OCI-LY1 (cell line): ENCODE results near the gene FAP.

Experiments used
- H2AFZ ChIP-seq: fragments of 200-600 bp; sonication (generic), shearing (Covaris generic); 2 replicates; pipeline ENCODE4 v1.6.0; 2014; ENCODE audit warnings: antibody characterized with exemption, mild to moderate bottlenecking, low read length
- H3F3A ChIP-seq: fragments of 200-600 bp; sonication (generic), shearing (Covaris generic); 2 replicates; pipeline ENCODE4 v1.6.0; 2014; ENCODE audit warnings: mild to moderate bottlenecking, antibody characterized with exemption, low read length, moderate library complexity; ENCODE audit not compliant: insufficient read depth
- H3K27ac ChIP-seq: fragments of 200-600 bp; sonication (generic); 2 replicates; pipeline ENCODE4 v1.5.1; 2014; ENCODE audit warnings: low read length, mixed run types, mild to moderate bottlenecking, low read depth; ENCODE audit not compliant: poor library complexity, severe bottlenecking
- H3K27me3 ChIP-seq: fragments of 200-600 bp; sonication (generic); 2 replicates; pipeline ENCODE4 v1.6.0; 2014; ENCODE audit warnings: antibody characterized with exemption, mild to moderate bottlenecking, low read length, moderate library complexity; ENCODE audit not compliant: insufficient read depth
- H3K36me3 ChIP-seq: fragments of 200-600 bp; sonication (generic); 2 replicates; pipeline ENCODE4 v1.6.1; 2014; ENCODE audit warnings: mild to moderate bottlenecking, antibody characterized with exemption, low read length, moderate library complexity, mixed read lengths; ENCODE audit not compliant: insufficient read depth
- H3K4me1 ChIP-seq: fragments of 200-600 bp; sonication (generic); 2 replicates; pipeline ENCODE4 v1.5.1; 2014; ENCODE audit warnings: mild to moderate bottlenecking, low read length, moderate library complexity; ENCODE audit not compliant: insufficient read depth, severe bottlenecking
- H3K4me2 ChIP-seq: fragments of 200-600 bp; sonication (generic), shearing (Covaris generic); 2 replicates; pipeline ENCODE4 v1.6.1; 2014; ENCODE audit warnings: low read length
- H3K4me3 ChIP-seq: fragments of 200-600 bp; sonication (generic); 2 replicates; pipeline ENCODE4 v1.5.1; 2014; ENCODE audit warnings: low read length, low read depth, mild to moderate bottlenecking, mixed read lengths; ENCODE audit not compliant: poor library complexity, severe bottlenecking
- H3K79me2 ChIP-seq: fragments of 200-600 bp; shearing (Covaris generic); 2 replicates; pipeline ENCODE4 v1.6.1; 2016; ENCODE audit warnings: mixed run types, low read length, mixed read lengths; ENCODE audit not compliant: insufficient read depth
- H3K9ac ChIP-seq: fragments of 200-600 bp; sonication (generic), shearing (Covaris generic); 2 replicates; pipeline ENCODE4 v1.6.1; 2014; ENCODE audit warnings: mild to moderate bottlenecking, low read length, mixed read lengths
- H3K9me2 ChIP-seq: fragments of 200-600 bp; sonication (generic), shearing (Covaris generic); 2 replicates; pipeline ENCODE4 v1.6.1; 2014; ENCODE audit warnings: low read depth, mild to moderate bottlenecking, low read length, mixed read lengths
- H3K9me3 ChIP-seq: fragments of 200-600 bp; shearing (Covaris generic); 2 replicates; pipeline ENCODE4 v1.6.1; 2014; ENCODE audit warnings: low read length, mixed read lengths
- H4K20me1 ChIP-seq: fragments of 200-600 bp; sonication (generic), shearing (Covaris generic); 2 replicates; pipeline ENCODE4 v1.6.0; 2016; ENCODE audit warnings: mild to moderate bottlenecking, low read length; ENCODE audit not compliant: insufficient read depth
- CTCF ChIP-seq: fragments of 200-600 bp; sonication (generic), shearing (Covaris generic); IDR thresholded peaks from 2 replicates; pipeline ENCODE4 v1.5.1; 2017; ENCODE audit warnings: mild to moderate bottlenecking, antibody characterized with exemption, low read length, moderate library complexity, mixed read lengths
- EZH2 ChIP-seq: fragments of 200-600 bp; sonication (generic), shearing (Covaris generic); IDR thresholded peaks from 2 replicates; pipeline ENCODE4 v1.8.0; 2017; ENCODE audit warnings: borderline replicate concordance, mixed run types, mild to moderate bottlenecking, antibody characterized with exemption, low read length, moderate library complexity, mixed read lengths

Gene FAP

DNA sequence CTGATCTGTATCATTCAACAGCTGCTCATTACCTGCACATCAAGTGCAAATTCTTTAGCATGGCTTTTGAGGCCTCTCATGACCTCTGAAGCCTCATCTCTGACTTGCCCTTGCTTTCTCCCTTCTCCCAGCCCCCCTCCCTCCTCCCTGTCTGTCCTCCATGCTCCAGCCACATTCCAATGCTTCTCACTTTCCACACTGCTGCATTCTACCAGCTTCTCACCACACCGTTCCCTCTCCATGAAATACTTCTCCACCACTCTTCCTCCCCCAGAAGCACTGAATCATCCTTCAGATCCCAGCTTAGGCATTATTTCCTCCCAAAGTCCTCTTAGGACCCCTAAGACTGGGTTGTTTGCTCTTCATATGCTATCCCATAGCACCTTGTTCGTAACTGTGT lies 118.1 kb downstream of the FAP start:
- Histone ChIP-seq H4K20me1 (no peaks in the 10 kb centered on the region), H3F3A (no peaks in the 10 kb centered on the region), H3K36me3 (no peaks in the 10 kb centered on the region), H2AFZ (no peak overlapping the region), H3K4me2 (no peak overlapping the region), H3K79me2 (no peaks in the 10 kb centered on the region), H3K9me2 (no peaks in the 10 kb centered on the region), H3K9ac (no peak overlapping the region), H3K4me1 (peaks cover 8% of the 10 kb centered on the region), H3K9me3 (no peaks in the 10 kb centered on the region), H3K27ac (no peak overlapping the region), H3K4me3 (no peak overlapping the region), H3K27me3 (no peaks in the 10 kb centered on the region)
- no peak for TF ChIP-seq EZH2
- no peak for TF ChIP-seq CTCF

DNA sequence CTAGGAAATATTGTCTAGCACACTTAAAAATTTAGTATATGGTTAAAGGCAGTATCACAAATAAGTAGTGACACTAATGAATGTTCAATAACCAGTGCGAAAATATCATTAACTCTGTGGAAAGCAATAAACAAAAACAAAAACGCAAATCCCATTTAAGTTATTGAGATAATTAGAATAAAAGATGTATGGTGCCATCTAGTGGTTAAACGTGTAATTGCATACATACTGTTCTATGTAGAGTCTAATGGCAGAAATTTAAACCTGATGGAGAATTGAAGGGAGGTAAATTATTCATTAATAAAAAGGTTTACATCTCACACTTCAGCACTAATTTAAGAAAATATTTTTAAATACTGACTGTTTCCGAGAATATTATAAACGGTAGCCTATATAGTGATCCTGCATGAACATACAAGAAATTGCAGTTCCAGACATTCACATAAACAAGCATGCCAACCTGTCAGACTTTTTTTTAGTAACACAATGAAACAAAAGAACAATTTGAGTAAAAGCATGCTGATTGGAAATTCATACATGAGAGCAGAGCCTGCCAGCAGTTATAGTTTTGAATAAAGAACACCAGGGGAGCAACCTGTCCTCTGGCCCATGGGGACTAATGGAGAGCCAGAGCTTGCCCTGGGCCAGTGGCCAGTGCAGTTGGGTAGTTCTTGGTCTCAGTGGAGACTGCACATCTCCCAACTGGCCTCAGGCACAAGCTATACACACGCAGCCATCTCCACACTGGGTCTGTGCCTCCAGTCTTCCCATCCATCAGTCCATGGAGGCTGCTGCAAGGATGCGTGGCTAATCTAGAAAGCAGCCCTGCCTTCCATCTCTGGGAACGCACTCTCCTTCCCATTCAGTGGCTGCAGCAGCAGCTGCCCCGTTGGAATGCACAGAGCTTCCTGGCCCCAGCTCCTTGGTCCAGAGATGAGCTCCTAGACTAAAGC lies 119.2 kb downstream of the FAP start:
- no peaks in the 10 kb centered on the region for H3F3A ChIP-seq
- H4K20me1 ChIP-seq, result no peaks in the 10 kb centered on the region
- peaks cover 8% of the 10 kb centered on the region for H3K4me1 ChIP-seq
- no peaks in the 10 kb centered on the region for H3K9me3 ChIP-seq
- no peaks in the 10 kb centered on the region for H3K27me3 ChIP-seq
- no peak overlapping the region for H3K27ac ChIP-seq
- H2AFZ ChIP-seq, result no peak overlapping the region
- H3K9me2 ChIP-seq, result no peaks in the 10 kb centered on the region
- H3K4me2 ChIP-seq, result no peak overlapping the region
- TF ChIP-seq EZH2 (no peak), CTCF (peak; percentile 70)
- H3K9ac ChIP-seq, result no peak overlapping the region
- H3K4me3 ChIP-seq, result no peak overlapping the region
- no peaks in the 10 kb centered on the region for H3K36me3 ChIP-seq
- no peaks in the 10 kb centered on the region for H3K79me2 ChIP-seq
